ENCODE measurements around the gene FXR2. TPM values are rescaled to one million over a fixed set of nuclear protein-coding genes. Genes with fewer than 3 reads are reported as not detected.
A peak's percentile ranks its signal among the peaks of the same experiment; 100 is the strongest.

FXR2 gene
- total and polyA plus RNA-seq, 2 experiments from 2014 or later: 10.9 to 24.4 TPM

DNA sequence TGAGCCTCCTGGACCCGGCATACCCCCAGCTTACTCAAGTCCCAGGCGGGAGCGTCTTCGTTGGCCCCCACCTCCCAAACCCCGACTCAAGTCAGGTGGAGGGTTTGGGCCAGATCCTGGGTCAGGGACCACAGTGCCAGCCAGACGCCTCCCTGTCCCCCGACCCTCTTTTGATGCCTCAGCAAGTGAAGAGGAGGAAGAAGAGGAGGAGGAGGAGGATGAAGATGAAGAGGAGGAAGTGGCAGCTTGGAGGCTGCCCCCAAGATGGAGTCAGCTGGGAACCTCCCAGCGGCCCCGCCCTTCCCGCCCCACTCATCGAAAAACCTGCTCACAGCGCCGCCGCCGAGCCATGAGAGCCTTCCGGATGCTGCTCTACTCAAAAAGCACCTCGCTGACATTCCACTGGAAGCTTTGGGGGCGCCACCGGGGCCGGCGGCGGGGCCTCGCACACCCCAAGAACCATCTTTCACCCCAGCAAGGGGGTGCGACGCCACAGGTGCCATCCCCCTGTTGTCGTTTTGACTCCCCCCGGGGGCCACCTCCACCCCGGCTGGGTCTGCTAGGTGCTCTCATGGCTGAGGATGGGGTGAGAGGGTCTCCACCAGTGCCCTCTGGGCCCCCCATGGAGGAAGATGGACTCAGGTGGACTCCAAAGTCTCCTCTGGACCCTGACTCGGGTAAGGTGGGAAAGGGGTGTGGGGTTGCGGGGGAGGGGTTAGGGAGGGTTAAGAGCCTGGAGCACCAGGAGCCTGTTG, 51.4 kb downstream of the FXR2 start:
- Histone ChIP-seq H3K27me3 (ENCODE audit: insufficient read depth) (no peaks in the 10 kb centered on the region), H3K4me2 (peak overlapping the region; percentile 99), H3K4me3 (peak overlapping the region; percentile 96), H3K9me2 (ENCODE audit: insufficient read depth) (no peaks in the 10 kb centered on the region), H3F3A (replicated peaks; ENCODE audit: low read depth) (peaks cover 26% of the 10 kb centered on the region), H2AFZ (no peak overlapping the region), H3K27ac (ENCODE audit: low read depth) (no peak overlapping the region), H4K20me1 (replicated peaks; ENCODE audit: insufficient read depth) (peaks cover 10% of the 10 kb centered on the region), H3K36me3 (ENCODE audit: insufficient read depth) (peaks cover 23% of the 10 kb centered on the region; the same call in 1 of the 2 replicates), H3K4me1 (ENCODE audit: insufficient read depth) (peaks cover 33% of the 10 kb centered on the region), H3K79me2 (replicated peaks; ENCODE audit: insufficient read depth) (peaks cover 44% of the 10 kb centered on the region)
- Mint-ChIP-seq H3K9me3 (no peaks in the 10 kb centered on the region; the same call in 2 of the 3 replicates), H3K27me3 (ENCODE audit: insufficient read depth, low read depth, poor library complexity) (peaks cover 21% of the 10 kb centered on the region), H3K27ac (no peak overlapping the region), H3K4me3 (peak overlapping the region; percentile 93), H3K36me3 (ENCODE audit: low read depth) (peaks cover 49% of the 10 kb centered on the region), H3K4me1 (peaks cover 33% of the 10 kb centered on the region)
- TF ChIP-seq ZNF114 (CRISPR knock-in tag; IDR thresholded peaks at IDR 0.05): no peak
- TF ChIP-seq ZNF462 (CRISPR knock-in tag; IDR thresholded peaks at IDR 0.05): no peak
- no peak for TF ChIP-seq REST (IDR thresholded peaks at IDR 0.05; ENCODE audit: unreplicated experiment)
- TF ChIP-seq ZNF331 (CRISPR knock-in tag; IDR thresholded peaks at IDR 0.05; ENCODE audit: low read depth): no peak
- TF ChIP-seq, protein P1, sequence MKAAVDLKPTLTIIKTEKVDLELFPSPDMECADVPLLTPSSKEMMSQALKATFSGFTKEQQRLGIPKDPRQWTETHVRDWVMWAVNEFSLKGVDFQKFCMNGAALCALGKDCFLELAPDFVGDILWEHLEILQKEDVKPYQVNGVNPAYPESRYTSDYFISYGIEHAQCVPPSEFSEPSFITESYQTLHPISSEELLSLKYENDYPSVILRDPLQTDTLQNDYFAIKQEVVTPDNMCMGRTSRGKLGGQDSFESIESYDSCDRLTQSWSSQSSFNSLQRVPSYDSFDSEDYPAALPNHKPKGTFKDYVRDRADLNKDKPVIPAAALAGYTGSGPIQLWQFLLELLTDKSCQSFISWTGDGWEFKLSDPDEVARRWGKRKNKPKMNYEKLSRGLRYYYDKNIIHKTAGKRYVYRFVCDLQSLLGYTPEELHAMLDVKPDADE (IDR thresholded peaks at IDR 0.05): no peak
- TF ChIP-seq JUNB (IDR thresholded peaks at IDR 0.05; ENCODE audit: unreplicated experiment): no peak
- no peak for TF ChIP-seq POLR2AphosphoS5 (IDR thresholded peaks at IDR 0.05; ENCODE audit: low read depth)
- no peak for TF ChIP-seq EZH2 (IDR thresholded peaks at IDR 0.05; ENCODE audit: low read depth, unreplicated experiment)
- no peak for TF ChIP-seq EZH2phosphoT487 (IDR thresholded peaks at IDR 0.05; ENCODE audit: unreplicated experiment)
- ATAC-seq (no peak), DNase-seq (ENCODE audit: low spot score) (peak; percentile 29)
